HG03460 (cell line): ENCODE measurements around the gene ANKRD13D.
A peak's percentile ranks its signal among the peaks of the same experiment; 100 is the strongest.

Source experiments
- ATAC-seq: cut with Tn5 transposase; IDR thresholded peaks from one replicate; pipeline ENCODE4 v1.9.1; 2021; ENCODE audit not compliant: unreplicated experiment

Gene ANKRD13D

DNA sequence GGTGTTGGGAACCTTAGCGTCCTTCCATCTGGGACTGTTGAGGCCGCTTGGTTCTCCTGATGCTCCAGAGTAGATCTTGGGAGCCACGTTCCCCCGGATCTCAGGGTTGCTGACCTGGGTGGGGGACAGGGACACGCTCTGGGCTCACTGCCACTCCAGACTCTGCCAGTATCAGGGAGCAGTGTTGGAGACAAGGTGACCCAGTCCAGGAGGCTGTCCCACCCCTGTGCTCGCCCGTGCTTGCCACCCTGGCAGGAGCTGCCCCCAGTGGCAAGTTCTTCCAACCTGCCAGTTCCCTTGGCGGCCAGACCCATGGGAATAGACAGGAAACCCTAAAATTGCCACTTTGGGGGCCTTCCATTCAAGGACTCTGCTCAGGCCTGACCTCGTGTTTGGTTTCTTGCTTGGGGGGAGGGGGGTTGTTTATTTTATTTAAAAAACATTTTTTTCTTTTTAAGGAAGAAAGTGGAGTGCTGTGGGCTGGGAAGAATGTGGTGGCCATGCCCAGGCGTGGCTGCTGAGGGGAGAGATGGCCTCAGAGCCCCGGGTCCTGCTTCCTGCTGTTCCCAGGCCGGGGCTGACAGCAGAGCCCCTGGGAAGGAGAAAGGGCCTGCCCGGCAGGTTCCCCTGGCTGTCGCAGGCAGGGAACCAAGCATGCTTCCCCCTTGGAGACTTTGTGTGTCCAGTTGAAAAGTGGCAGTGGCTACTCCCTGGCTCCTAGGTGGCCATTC is 15.7 kb upstream of the ANKRD13D start:
- ATAC-seq, result no peak

DNA sequence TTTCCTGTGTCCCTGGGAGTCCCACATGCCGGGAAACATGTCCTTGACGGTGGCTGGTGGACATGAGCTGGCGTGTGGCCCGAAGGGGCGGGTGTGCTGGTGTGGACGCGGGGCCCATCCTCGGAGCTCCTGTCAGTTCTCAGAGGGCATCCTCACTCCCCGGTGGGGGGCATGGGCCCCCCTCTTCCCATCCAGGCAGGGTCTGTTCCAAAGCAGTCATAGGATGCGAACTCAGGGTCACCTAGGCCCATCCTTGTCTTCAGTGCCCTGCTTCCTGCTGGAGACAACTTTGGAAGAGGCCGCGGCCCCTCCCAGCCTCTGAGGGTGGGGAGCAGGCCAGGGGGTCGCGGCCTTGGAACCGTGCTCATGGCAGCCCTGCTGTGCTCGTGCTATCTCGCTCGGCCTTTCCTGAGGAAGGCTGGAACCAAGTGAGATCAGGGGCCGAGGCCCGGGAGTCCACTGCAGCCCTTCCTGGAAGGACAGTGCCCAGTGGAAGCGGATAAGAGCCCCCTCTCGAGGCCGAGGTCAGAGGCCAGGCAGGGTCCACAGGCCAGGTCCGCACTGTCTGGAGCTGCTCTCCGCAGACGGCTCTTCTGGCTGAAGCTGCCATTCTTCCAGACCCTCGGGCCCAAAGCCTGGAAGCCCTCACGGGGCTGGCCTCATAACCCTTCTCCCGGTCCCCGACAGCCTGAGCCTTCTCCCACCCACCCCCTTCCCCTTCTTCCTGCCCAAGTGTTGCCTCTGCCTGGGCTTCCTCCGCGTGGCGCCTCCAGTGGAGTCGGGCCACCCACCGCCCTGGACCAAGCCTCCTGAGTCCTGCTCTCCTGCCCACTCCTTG is 14.1 kb upstream of the ANKRD13D start:
- ATAC-seq, result no peak

DNA sequence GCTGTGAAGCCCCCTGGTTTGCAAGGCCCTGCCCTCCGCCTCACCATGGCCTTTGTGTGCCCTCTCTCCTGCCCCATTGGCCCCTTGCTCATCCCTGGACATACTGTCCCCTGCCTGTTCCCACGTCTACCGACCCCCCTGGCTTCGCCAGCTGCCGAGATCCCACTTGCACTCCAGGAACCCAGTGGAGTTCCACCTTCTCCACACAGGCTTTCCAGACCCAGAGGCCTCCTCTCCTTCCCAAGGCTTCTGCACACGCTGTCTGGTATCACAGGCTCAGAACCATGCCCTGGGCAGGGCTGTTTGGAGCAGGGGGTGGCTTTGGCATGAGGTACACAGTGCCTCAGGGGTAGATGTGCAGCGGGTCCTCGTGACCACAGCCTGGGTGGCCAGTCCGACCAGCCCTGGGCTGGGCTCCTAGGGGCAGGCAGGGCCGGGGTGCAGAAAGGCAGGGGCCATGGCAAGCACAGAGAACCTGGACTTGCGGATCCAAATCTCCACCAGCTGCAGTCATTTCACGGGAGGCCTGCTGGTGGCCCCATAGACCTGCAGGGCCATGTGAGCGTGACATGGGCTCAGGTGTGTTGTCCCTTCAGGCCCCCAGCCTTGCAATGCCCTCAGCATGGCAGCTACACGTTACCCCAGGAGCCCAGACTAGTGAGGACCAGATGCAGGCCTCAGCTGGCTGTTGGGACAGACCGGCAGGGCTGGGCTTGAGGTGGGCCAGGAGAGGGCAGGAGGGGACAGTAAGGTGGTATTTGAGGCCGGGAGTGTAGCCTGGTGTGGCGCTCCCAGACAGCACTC is 13.3 kb upstream of the ANKRD13D start:
- no peak for ATAC-seq

DNA sequence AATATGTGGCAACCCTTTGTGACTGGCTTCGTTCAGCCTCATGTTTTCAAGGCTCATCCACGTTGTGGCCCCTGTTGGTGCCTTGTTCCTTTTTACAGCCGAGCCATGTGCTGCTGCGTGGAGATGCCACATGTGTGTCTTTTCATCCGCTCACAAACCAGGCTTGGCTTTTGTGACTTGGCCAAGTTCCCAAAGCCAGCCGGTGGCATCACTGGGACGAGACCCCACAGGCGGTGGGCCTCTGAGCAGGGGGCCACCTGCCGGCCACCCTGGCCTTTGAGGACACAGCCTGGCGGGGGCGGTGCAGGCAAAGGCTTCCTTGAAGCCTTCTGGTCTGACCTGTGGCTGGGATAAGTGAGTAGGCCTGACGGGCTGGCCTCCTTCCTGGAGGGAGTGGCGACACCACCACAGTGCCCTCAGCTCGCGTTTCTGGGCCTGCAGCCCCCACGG is 12.3 kb upstream of the ANKRD13D start:
- no peak for ATAC-seq

DNA sequence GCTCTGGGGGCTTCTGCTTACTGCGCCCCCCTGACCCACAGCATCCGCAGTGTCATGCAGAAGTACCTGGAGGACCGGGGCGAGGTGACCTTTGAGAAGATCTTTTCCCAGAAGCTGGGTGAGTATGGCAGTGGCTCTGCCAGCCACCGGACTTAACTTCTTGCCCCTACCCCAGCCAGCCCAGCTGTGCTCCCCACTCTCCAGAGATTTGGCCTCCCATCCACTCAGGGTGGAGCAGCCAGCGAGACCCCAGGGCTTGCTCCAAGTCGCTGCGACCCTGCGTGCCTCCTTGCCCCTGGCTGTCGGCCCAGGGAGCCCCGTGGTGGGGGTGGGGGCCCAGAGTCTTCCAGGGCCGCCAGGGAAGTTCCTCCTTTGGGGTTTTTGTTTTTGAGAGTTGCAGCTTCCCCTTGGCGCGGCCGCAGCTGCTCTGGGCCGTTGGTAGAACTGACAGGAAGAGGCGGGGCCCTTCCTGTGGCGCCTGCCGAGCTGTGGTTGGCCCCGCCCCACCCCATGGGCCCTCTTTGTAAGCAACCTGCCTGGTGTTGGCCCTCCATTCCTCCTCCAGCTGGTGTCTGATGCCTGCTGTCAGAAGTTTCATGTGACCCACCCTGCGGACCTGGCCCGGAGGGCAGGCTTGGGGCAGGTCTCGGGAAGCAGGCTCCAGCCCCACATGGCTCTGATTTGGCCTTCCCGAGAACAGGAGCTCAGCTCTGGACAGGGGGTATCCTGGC is 11.7 kb upstream of the ANKRD13D start:
- peak; percentile 72 for ATAC-seq

DNA sequence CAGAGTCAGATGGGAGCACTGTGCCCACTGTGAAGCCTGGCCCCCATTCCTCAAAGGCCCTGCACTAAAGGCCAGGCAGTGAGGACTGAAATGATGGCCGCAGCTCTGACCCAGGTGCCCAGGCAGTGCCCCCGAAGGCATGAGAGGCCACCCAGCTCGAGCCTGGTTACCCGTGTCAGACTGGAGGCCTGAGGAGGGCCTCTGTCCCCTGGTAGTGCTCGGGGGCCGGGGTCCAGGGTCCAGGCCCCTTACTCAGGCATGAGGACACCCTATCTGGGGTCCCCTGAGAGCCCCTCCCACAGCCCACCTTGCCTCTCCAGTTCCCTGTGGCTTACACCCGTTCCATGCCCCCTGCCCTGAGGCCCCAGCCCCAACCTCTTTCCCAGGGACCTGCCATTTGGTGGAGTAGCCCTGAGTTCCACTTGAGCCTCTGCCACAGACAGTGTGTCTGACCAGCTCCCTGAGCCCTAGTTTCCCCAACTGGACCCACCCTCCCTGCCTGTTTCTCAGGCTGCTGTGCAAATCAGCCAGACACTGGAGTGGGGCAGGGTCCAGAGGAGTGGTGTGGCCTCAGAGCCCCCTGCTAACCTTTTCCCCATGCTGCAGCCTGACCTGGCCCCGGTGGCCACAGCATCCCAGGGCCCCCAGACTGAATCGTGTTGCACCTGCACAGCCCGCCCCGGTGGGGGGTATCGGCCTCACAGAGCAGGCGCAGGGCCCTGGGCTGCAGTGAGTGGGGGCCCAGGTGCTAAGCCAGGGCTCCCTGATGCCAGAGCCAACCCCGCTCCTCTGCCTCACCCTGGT is 10.8 kb upstream of the ANKRD13D start:
- no peak for ATAC-seq

DNA sequence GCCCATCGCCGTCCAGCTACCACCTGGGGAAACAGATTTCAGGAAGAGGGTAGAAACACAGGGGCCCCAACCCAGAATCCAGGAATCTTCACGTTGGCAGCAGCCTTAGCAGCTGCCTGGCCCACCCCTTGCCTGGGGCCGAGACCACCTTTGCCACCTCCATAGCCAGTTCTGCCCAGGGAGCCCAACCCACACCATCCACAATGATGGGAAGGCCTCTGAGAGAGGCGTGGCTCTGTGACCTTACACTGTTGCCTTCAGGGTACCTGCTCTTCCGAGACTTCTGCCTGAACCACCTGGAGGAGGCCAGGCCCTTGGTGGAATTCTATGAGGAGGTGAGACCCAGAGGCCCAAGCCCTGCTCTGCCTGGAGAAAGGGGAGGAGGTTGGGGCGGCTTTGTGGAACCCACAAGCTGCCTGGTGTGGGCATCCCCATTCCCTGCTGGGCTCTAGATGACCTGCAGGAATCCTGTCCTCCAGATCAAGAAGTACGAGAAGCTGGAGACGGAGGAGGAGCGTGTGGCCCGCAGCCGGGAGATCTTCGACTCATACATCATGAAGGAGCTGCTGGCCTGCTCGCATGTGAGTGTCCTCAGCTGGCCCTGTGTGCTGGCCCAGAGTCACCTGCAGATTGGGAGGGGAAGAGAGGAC is 10.0 kb upstream of the ANKRD13D start:
- ATAC-seq, result no peak

DNA sequence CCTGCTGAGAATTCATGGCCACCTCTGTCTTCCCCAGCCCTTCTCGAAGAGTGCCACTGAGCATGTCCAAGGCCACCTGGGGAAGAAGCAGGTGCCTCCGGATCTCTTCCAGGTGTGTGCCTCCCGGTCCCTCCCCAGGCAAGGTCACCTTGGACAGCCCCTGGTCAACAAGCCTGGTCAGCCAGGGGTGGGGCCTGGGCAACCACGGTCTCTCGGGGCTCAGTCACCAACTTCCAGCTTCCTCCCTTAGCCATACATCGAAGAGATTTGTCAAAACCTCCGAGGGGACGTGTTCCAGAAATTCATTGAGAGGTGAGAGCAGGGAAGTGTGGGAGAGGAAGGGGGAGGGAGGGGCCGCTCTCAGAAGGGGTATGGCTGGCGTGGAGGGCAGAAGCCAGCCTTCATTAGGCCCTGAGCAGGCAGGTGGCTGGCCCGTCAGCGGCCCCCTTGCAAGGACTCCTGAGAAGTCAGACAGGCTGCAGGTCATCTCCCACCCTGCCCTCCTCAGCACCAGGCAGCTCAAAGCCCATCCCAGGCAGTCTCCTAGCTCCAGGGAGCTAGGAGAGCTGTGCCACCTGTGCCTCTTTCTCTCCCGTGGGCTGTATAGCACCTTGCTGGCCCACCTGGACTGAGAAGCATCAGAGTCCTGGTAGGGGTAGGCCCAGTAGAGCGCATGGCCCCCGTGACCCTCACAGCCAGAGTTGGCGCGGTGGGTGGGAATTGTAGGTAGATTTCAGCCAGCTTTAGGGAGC is 9.3 kb upstream of the ANKRD13D start:
- no peak for ATAC-seq

DNA sequence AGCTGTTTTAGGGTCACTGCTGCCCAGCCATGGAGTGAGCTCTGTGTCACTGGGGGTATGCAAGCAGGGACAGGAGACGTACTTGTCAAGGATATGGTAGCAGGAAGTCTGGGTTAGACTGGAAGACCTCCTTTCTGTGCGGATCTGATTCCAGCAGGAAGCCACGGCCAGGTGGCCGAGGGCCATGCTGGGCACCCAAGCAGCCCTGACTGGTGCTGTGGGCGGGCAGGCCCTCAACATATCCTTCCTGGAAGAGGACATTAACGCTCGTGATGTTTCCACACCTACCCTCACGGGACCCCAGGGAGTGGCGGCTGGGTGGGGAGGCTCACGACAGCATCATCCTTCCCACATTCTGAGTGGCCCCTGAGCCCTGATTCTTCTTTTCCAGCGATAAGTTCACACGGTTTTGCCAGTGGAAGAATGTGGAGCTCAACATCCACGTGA is 8.7 kb upstream of the ANKRD13D start:
- ATAC-seq, result no peak

DNA sequence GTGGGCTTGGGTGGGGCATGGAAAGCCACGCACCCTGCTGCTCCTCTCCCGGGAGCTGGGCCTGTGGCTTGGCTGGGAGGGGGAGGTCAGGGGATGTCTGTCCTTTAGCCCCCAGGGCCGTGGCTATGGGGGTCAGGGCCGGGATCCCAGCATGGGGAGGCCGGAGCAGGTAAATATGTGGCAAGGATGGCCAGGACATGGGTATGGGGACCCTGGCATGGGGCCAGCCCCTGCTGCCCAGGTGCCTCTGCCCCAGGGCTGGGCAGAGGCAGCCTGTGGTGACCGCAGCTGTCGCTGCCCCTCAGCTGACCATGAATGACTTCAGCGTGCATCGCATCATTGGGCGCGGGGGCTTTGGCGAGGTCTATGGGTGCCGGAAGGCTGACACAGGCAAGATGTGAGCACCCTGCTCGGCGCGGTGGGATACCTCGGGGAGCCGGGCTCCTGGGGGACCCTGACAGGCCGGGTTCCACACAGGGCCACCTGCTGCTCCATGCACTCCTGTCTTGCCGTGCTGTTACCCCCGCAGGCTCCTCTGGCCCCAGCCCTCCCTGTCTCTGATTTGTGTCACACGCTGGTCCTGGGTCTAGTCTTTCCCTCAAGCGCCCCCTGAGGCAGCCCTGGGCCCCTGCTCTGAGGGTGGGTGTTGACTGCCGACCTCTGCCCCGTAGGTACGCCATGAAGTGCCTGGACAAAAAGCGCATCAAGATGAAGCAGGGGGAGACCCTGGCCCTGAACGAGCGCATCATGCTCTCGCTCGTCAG is 8.1 kb upstream of the ANKRD13D start:
- no peak for ATAC-seq

DNA sequence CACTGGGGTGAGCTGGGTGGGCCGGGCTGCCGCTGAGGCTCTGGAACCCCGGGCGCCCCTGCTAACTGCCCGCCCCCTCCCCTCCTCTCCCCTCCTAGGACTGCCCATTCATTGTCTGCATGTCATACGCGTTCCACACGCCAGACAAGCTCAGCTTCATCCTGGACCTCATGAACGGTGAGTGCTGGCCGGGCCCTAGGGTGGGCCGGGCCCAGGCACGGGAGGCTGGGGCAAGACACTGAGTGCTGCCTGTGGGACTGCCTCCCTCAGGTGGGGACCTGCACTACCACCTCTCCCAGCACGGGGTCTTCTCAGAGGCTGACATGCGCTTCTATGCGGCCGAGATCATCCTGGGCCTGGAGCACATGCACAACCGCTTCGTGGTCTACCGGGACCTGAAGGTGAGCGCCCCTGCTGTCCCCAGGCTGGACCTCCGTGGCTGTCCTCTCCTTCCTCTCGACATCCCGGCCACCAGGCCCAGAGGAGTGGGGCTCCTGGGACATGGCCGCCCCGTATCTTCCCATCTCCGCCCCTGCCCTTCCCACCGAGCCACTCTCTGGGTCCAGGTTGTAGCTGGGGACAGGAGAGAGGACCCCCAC is 7.5 kb upstream of the ANKRD13D start:
- ATAC-seq, result no peak

DNA sequence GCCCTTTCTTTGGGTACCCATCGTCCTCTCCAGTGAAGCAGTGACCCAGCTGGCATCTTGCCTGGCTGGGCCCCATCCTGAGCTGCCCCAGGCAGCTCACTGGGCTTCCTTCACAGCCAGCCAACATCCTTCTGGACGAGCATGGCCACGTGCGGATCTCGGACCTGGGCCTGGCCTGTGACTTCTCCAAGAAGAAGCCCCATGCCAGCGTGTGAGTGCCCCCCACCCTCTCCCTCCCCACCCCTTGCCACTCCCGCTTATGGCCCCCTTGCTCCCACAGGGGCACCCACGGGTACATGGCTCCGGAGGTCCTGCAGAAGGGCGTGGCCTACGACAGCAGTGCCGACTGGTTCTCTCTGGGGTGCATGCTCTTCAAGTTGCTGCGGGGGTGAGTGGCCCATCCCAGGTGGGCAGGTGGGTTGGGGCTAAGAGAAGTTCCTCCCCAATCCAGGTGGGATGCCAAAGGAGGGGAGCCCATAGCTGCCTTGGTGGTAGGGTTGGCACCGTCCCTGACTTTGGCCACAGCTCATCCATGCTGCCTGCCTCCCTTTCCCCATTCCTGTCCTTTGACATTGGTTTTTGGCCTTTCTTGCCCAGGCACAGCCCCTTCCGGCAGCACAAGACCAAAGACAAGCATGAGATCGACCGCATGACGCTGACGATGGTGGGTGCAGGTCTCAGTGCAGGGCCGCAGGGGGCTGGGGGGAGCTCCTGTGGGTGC is 6.8 kb upstream of the ANKRD13D start:
- no peak for ATAC-seq

DNA sequence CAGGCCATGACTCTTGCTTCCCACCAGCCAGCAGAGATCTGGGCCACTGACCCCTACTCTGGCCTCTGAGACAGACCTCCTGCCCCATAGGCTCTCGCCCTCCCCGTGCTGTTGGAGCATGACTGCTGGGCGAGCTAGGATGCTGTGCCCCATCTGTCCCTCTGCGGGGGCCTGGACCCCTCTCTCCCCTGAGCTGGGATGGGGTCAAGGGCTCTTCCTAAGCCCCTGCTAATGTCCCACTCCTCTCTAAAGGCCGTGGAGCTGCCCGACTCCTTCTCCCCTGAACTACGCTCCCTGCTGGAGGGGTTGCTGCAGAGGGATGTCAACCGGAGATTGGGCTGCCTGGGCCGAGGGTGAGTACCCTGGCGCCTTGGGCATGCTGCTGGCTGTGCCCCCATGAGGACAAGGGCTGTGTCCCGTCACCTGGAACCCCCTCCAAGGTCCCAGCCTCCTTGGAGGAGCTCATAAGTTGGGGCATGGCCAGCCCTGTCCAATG is 6.2 kb upstream of the ANKRD13D start:
- ATAC-seq, result no peak

DNA sequence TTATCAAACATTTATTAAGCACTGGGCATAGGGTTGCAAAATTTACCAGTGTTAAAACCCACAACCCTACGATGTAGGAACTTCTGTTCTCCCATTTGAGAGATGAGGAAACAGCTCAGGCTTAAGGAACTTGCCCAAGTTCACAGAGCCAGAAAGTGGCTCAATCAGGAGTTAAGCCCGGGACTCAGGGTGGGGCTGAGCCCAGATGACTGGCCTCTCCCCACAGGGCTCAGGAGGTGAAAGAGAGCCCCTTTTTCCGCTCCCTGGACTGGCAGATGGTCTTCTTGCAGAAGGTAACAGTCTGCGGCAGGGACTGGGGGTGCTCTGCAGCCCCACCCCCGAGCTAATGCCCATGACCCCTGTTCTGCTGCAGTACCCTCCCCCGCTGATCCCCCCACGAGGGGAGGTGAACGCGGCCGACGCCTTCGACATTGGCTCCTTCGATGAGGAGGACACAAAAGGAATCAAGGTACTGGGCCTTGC is 5.6 kb upstream of the ANKRD13D start:
- no peak for ATAC-seq

DNA sequence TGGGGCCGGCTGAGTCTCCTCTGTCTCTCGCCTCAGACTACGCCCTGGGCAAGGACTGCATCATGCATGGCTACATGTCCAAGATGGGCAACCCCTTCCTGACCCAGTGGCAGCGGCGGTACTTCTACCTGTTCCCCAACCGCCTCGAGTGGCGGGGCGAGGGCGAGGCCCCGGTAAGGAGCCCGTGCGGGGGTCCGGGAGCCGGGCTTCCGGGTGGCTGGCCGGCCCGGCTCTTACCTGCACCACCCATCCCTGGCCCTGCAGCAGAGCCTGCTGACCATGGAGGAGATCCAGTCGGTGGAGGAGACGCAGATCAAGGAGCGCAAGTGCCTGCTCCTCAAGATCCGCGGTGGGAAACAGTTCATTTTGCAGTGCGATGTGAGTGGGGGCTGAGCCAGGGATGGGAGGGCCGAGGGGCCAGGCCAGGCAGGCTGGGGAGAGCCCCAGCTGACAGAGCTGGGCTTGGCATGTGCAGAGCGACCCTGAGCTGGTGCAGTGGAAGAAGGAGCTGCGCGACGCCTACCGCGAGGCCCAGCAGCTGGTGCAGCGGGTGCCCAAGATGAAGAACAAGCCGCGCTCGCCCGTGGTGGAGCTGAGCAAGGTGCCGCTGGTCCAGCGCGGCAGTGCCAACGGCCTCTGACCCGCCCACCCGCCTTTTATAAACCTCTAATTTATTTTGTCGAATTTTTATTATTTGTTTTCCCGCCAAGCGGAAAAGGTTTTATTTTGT is 4.1 kb upstream of the ANKRD13D start:
- ATAC-seq, result no peak
